ENCODE measurements around the gene BMPR1A.
"Not testable (repeated sequence)": the region's sequence is repeated elsewhere in the genome, so short reads cannot be mapped to it uniquely, and the experiment has no call there.

The BMPR1A gene

DNA sequence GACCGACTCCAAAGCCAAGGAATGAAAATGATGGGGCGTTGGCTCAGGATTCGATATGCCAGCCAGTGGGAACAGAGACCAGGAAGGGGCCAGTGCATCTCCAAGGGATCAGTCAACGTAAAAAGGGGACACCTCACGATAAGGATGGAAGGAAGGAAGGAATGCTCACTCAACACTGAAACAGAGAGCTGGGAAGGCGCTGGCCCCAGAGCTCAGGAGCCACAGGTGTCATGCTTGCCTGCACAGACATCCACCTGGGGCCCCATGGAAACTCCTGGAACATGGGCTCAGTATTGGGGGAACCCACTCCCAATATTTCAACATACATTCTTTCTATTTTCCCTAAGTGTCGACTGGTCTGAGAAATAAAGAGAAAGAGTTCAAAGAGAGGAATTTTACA, 195.7 kb downstream of the BMPR1A start:
- Histone ChIP-seq H3K4me3 (ENCODE audit: low read length) (no peak overlapping the region), H2AFZ (ENCODE audit: low read depth, low read length) (no peak overlapping the region), H3K27me3 (ENCODE audit: low read depth, low read length) (no peaks in the 10 kb centered on the region), H3K36me3 (replicated peaks; ENCODE audit: low read depth, low read length) (no peaks in the 10 kb centered on the region), H3K4me2 (ENCODE audit: low read length) (no peak overlapping the region), H3K27ac (ENCODE audit: low read length) (no peak overlapping the region), H4K20me1 (ENCODE audit: insufficient read depth, low read length) (no peaks in the 10 kb centered on the region), H3K4me1 (ENCODE audit: low read length) (no peaks in the 10 kb centered on the region; the same call in 1 of the 2 replicates), H3K79me2 (ENCODE audit: low read length) (no peaks in the 10 kb centered on the region), H3K9ac (ENCODE audit: low read length) (no peak overlapping the region), H3K9me3 (ENCODE audit: insufficient read depth, low read length) (no peaks in the 10 kb centered on the region)
- no peak for TF ChIP-seq EZH2phosphoT487 (IDR thresholded peaks at IDR 0.05; ENCODE audit: low read depth)
- TF ChIP-seq, protein P1, sequence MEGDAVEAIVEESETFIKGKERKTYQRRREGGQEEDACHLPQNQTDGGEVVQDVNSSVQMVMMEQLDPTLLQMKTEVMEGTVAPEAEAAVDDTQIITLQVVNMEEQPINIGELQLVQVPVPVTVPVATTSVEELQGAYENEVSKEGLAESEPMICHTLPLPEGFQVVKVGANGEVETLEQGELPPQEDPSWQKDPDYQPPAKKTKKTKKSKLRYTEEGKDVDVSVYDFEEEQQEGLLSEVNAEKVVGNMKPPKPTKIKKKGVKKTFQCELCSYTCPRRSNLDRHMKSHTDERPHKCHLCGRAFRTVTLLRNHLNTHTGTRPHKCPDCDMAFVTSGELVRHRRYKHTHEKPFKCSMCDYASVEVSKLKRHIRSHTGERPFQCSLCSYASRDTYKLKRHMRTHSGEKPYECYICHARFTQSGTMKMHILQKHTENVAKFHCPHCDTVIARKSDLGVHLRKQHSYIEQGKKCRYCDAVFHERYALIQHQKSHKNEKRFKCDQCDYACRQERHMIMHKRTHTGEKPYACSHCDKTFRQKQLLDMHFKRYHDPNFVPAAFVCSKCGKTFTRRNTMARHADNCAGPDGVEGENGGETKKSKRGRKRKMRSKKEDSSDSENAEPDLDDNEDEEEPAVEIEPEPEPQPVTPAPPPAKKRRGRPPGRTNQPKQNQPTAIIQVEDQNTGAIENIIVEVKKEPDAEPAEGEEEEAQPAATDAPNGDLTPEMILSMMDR (IDR thresholded peaks at IDR 0.05; ENCODE audit: low read depth, low read length): no peak

DNA sequence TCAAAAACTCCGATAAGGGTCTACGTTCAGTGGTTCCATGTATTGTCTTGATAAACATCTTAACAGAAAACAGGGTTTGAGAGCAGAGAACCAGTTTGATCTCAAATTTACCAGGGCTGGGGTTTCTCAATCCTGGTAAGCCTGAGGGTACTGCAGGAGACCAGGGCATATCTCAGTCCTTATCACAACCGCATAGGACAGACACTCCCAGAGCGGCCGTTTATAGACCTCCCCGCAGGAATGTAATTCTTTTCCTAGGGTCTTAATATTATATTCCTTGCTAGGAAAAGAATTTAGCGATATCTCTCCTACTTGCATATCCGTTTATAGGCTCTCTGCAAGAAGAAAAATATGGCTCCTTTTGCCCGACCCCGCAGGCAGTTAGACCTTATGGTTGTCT, 196.3 kb downstream of the BMPR1A start:
- not testable (repeated sequence) for H3K79me2 ChIP-seq (ENCODE audit: low read length); H2AFZ ChIP-seq (ENCODE audit: low read depth, low read length); H3K4me3 ChIP-seq (ENCODE audit: low read length); H4K20me1 ChIP-seq (ENCODE audit: insufficient read depth, low read length); H3K27ac ChIP-seq (ENCODE audit: low read length); H3K4me1 ChIP-seq (ENCODE audit: low read length); H3K9me3 ChIP-seq (ENCODE audit: insufficient read depth, low read length); H3K36me3 ChIP-seq (replicated peaks; ENCODE audit: low read depth, low read length); H3K27me3 ChIP-seq (ENCODE audit: low read depth, low read length); H3K4me2 ChIP-seq (ENCODE audit: low read length); H3K9ac ChIP-seq (ENCODE audit: low read length)

DNA sequence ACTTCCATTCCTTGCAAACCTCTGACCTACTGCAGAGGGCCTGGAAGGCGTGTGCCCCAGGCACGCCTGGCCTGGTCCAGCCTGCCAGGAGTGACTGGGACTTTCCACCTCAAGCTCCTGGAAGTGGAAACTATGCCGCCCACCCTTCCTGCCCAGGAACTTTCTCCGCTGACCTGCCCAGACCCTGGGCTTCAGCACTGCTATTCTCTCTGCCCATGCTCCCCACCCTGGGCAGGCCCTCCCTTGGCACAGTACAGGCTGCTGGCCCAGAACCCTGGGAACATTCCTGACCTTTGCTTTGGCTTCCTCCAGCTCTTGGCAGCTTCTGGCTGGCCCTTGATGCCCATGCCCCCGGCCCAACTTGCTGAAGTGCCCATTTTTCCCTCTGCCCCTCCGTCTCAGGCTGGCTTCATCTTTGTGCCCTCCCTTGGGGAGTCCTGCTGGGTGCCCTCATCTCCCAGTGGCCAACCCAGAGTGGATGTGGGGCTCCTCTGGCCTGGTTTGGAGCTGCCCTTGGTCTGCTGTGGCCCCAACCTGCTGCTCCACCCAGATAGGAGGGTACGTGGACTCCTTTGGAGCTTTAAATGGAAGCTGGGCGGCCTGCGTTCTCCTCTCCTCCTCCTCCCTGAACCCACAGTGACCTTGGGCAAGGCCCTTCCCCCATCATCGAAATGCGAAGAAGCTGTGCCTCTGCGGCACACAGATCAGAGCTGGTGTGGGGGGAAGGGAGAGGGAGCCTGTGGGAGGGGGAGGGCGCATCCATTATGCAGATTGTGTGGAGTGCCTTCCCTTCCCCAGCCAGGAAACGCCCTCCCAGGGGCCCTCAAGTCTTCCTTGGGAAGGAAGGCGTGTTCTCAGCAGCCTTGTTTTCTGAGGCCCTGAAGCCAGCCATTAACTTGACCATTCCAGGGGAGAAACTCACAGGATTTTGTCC, 197.6 kb downstream of the BMPR1A start:
- no peak overlapping the region for H3K4me3 ChIP-seq (ENCODE audit: low read length)
- H4K20me1 ChIP-seq (ENCODE audit: insufficient read depth, low read length): no peaks in the 10 kb centered on the region
- no peak overlapping the region for H3K4me2 ChIP-seq (ENCODE audit: low read length)
- H3K27me3 ChIP-seq (ENCODE audit: low read depth, low read length): no peaks in the 10 kb centered on the region
- no peaks in the 10 kb centered on the region for H3K79me2 ChIP-seq (ENCODE audit: low read length)
- no peak overlapping the region for H3K9ac ChIP-seq (ENCODE audit: low read length)
- H2AFZ ChIP-seq (ENCODE audit: low read depth, low read length): no peak overlapping the region
- H3K4me1 ChIP-seq (ENCODE audit: low read length): peaks cover 10% of the 10 kb centered on the region
- no peak for TF ChIP-seq EZH2phosphoT487 (IDR thresholded peaks at IDR 0.05; ENCODE audit: low read depth)
- TF ChIP-seq, protein P1 (IDR thresholded peaks at IDR 0.05; ENCODE audit: low read depth, low read length): no peak
- H3K9me3 ChIP-seq (ENCODE audit: insufficient read depth, low read length): no peaks in the 10 kb centered on the region
- H3K27ac ChIP-seq (ENCODE audit: low read length): no peak overlapping the region
- no peaks in the 10 kb centered on the region for H3K36me3 ChIP-seq (replicated peaks; ENCODE audit: low read depth, low read length)

DNA sequence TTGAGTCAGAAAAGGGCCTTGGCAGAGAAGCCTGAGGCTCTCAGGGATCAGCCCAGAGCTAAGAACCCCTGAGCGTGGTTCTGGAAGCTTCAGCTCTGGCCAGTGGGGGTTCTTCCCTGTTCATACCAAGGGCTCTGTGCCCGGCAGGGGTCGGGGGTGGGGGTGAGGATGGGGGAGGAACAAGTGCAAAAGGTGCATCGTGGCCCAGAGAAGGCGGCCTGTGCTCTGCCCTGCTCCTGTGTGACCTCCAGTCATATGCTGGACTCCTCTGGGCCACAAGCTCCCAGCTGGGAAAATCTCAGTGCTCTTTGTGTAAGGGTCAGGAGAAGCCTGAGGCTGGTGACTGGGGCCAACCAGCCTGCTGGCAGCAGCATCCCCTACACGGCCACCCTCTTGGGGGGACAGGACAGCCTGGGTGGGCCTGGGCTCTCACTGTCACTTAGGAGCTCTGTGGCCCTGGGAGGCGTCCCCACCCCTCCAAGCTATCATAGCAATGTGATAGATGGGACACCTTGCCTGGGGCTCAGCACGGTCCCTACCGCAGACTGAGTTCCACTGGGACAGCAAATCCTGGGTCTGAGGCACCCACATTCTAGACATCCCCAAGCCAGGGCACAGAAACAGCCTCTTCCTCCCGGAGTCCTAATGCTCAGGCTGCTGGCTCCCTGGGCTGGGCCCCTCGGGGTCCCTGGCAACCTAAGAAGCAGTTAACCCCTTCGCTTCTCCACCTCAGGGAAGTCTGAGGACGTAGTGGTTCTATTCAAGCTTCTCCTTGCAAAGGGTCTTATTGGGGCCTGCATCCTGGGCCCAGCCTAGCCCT, 198.5 kb downstream of the BMPR1A start:
- no peak overlapping the region for H3K9ac ChIP-seq (ENCODE audit: low read length)
- no peaks in the 10 kb centered on the region for H4K20me1 ChIP-seq (ENCODE audit: insufficient read depth, low read length)
- no peaks in the 10 kb centered on the region for H3K9me3 ChIP-seq (ENCODE audit: insufficient read depth, low read length)
- TF ChIP-seq, protein P1 (IDR thresholded peaks at IDR 0.05; ENCODE audit: low read depth, low read length): no peak
- TF ChIP-seq EZH2phosphoT487 (IDR thresholded peaks at IDR 0.05; ENCODE audit: low read depth): no peak
- H3K27ac ChIP-seq (ENCODE audit: low read length): no peak overlapping the region
- no peaks in the 10 kb centered on the region for H3K27me3 ChIP-seq (ENCODE audit: low read depth, low read length)
- H3K4me2 ChIP-seq (ENCODE audit: low read length): no peak overlapping the region
- H3K4me1 ChIP-seq (ENCODE audit: low read length): peaks cover 10% of the 10 kb centered on the region
- H3K79me2 ChIP-seq (ENCODE audit: low read length): no peaks in the 10 kb centered on the region
- H3K36me3 ChIP-seq (replicated peaks; ENCODE audit: low read depth, low read length): no peaks in the 10 kb centered on the region
- H2AFZ ChIP-seq (ENCODE audit: low read depth, low read length): no peak overlapping the region
- no peak overlapping the region for H3K4me3 ChIP-seq (ENCODE audit: low read length)

Measured in OCI-LY3 (cell line).